Heart right ventricle (tissue), 16 donors: ENCODE results near the gene KCNA10. TPM values are rescaled to one million over a fixed set of nuclear protein-coding genes. Genes with fewer than 3 reads are reported as not detected.

Experiments
- ATAC-seq, 8 donors: fragments of 200-7000 bp; cut with Tn5 transposase; one replicate each; pipeline ENCODE4 v1.9.1; 2020; ENCODE audit warnings: mild to moderate bottlenecking in 8 of 8, moderate library complexity in 8 of 8, moderate number of reproducible peaks in 1 of 8
- DNase-seq, 2 donors: peaks; one replicate each; pipeline ENCODE4 v3.0.0-alpha.2; 2020
- H3K27ac ChIP-seq, 10 donors: fragments of 200-600 bp; sonication (generic) in 2 of 10; one replicate each; pipeline versions ENCODE4 v1.5.0 to v1.8.0; 2020 to 2022; ENCODE audit warnings: mild to moderate bottlenecking in 3 of 10
- H3K27me3 ChIP-seq, 7 donors: fragments of 200-600 bp; one replicate each; pipeline ENCODE4 v1.8.0; 2021 to 2022; ENCODE audit warnings: mild to moderate bottlenecking in 2 of 7
- H3K36me3 ChIP-seq, 9 donors: fragments of 200-600 bp; sonication (generic) in 1 of 9; one replicate each; pipeline versions ENCODE4 v1.5.0 to v1.8.0; 2020 to 2022; ENCODE audit warnings: mild to moderate bottlenecking in 2 of 9
- H3K4me1 ChIP-seq, 9 donors: fragments of 200-600 bp; sonication (generic) in 1 of 9; one replicate each; pipeline versions ENCODE4 v1.5.0 to v1.8.0; 2020 to 2022; ENCODE audit warnings: mild to moderate bottlenecking in 4 of 9
- H3K4me3 ChIP-seq, 10 donors: fragments of 200-600 bp; sonication (generic) in 2 of 10; one replicate each; pipeline versions ENCODE4 v1.5.0 to v1.8.0; 2020 to 2022; ENCODE audit warnings: mild to moderate bottlenecking in 7 of 10, moderate library complexity in 2 of 10
- H3K9me3 ChIP-seq, 11 donors: fragments of 200-600 bp in 10 of 11; sonication (generic) in 2 of 11; one replicate each; pipeline versions ENCODE4 v1.5.0 to v1.8.0; 2013 to 2022; ENCODE audit warnings: mild to moderate bottlenecking in 2 of 11, control low read depth in 1 of 11, moderate library complexity in 1 of 11
- CTCF ChIP-seq, 9 donors: fragments of 200-600 bp; sonication (generic) in 2 of 9; IDR thresholded peaks; one replicate each; pipeline versions ENCODE4 v1.5.0 to v1.8.0; 2021 to 2022; ENCODE audit warnings: antibody characterized with exemption in 9 of 9, mild to moderate bottlenecking in 5 of 9, moderate library complexity in 1 of 9
- WGBS, 2 donors: extraction: QIAGEN DNeasy Blood & Tissue Kit; methylation state at CpG; one replicate each; pipeline ENCODE4 v1.1.7; 2013; ENCODE audit warnings: inconsistent platforms in 1 of 2; 5-methylcytosine and 5-hydroxymethylcytosine counted together
- intact Hi-C, 10 donors: fragments of 100-400 bp; cut with DNase I; formaldehyde crosslinking; loops; one replicate each; pipeline versions ENCODE4 v1.11.1 to v1.14.2; 2022
- polyA plus RNA-seq, 2 donors: library from polyadenylated mRNA; stranded (reverse); fragments of 200-250 nt; gene quantifications; one replicate each; pipeline ENCODE4 v1.2.3, GENCODE V29; 2013
- total RNA-seq, 10 donors: library from RNA; stranded (reverse); fragmentation: NEBNext Ultra II Directional in 3 of 10; extraction: Animal tissue kit (Norgen Biotek cat#: 25700) in 3 of 10; gene quantifications; one replicate each; pipeline versions ENCODE4 v1.2.1 to v1.2.4, GENCODE V29; 2021 to 2023
- donor health status: Arrhythmogenic right ventricular cardiomyopathy.
- donor health status: ischemic (EF 13 %, LVEDD 7.1; RV severe dilation, severe dysfunction).
- donor health status: healthy with polysubstance abuse.
- donor health status: DM: no; HTN: yes; CAD: no.
- donor health status: DM: no; HTN: no; CAD: no.
- donor health status: ischemic (EF 25% LVEDD 6.9; RV normal size, moderate dysfunction).
- donor health status: ischemic (EF 25% LVEDD 5.7; RV mildly dilated, moderate dysfunction).
- donor health status: healthy.
- donor health status: DM: yes; HTN: yes; CAD: no.
- donor health status: Ischemic cardiomyopathy.
- donor health status: ischemic (EF 35%, LVEDD 5.7; RV mildly dilated, moderate dysfunction).
- donor health status: nonischemic (EF 11% LVEDD 7.7; RV severe dilation, severe dysfunction).
- donor health status: DM: yes; HTN: yes; CAD: no.
- donor health status: PGD.
- donor health status: ischemic (EF 29% LVEDD 5.4; RV normal size, mild dysfunction).
- donor health status: nonischemic (EF 23%, LVEDD 6.1; RV moderate dilation, normal function).

The KCNA10 gene
- total and polyA plus RNA-seq, 12 donors, result not detected

- 80 to 85% methylated on average over 7 of the region's 7 CpGs for WGBS, 2 donors
- intact Hi-C loops, result loop anchor here in 5 of 10 donors (10.0 kb wide), 1 partner anchor 288 kb away; no protein-coding TSS in a partner anchor
- DNase-seq (no peak), ATAC-seq (no peak)
- no peaks in the 10 kb centered on the region for H3K9me3 ChIP-seq
- H3K36me3 ChIP-seq, result no peaks in the 10 kb centered on the region
- H3K4me1 ChIP-seq, result no peaks in the 10 kb centered on the region
- no peak overlapping the region for H3K4me3 ChIP-seq
- TF ChIP-seq CTCF (IDR thresholded peaks at IDR 0.05), result no peak
- no peaks in the 10 kb centered on the region for H3K27me3 ChIP-seq
- H3K27ac ChIP-seq, result no peak overlapping the region
Measured at GRCh38 chr1:110492573-110492972, 26.4 kb downstream of the KCNA10 start.

GRCh38 chr1:110490791-110491451 lies 28.1 kb downstream of the KCNA10 start:
- Histone ChIP-seq H3K4me1 (peaks cover 0 to 5% (median 0%) of the 10 kb centered on the region in 9 donors), H3K4me3 (no peak overlapping the region), H3K36me3 (no peaks in the 10 kb centered on the region), H3K27me3 (no peaks in the 10 kb centered on the region), H3K27ac (no peak overlapping the region), H3K9me3 (no peaks in the 10 kb centered on the region)
- WGBS, 2 donors, result 72 to 75% methylated on average over 11 of the region's 11 CpGs
- no peak for TF ChIP-seq CTCF (IDR thresholded peaks at IDR 0.05)
- intact Hi-C loops, result loop anchor here in 5 of 10 donors (10.0 kb wide), 1 partner anchor 286 kb away; no protein-coding TSS in a partner anchor
- no peak for DNase-seq
- ATAC-seq, result peak in 1 of 8 donors; percentile 12

GRCh38 chr1:110489973-110490542 lies 28.9 kb downstream of the KCNA10 start:
- Histone ChIP-seq H3K36me3 (no peaks in the 10 kb centered on the region), H3K9me3 (no peaks in the 10 kb centered on the region), H3K27ac (no peak overlapping the region), H3K27me3 (no peaks in the 10 kb centered on the region), H3K4me3 (no peak overlapping the region), H3K4me1 (peaks cover 0 to 10% (median 0%) of the 10 kb centered on the region in 9 donors)
- peak in 1 of 8 donors; percentile 7 for ATAC-seq
- DNase-seq, result no peak
- intact Hi-C loops, result loop anchor here in 6 of 10 donors (10.0 kb wide), 2 partner anchors 175 to 285 kb away; no protein-coding TSS in a partner anchor
- 81 to 87% methylated on average over 14 of the region's 14 CpGs for WGBS, 2 donors
- no peak for TF ChIP-seq CTCF (IDR thresholded peaks at IDR 0.05)

- DNase-seq (no peak), ATAC-seq (no peak)
- intact Hi-C loops, result loop anchor here in 1 of 10 donors (10.0 kb wide), 1 partner anchor 175 kb away; no protein-coding TSS in a partner anchor
- WGBS, 2 donors, result 93 to 96% methylated on average over 15 of the region's 15 CpGs
- Histone ChIP-seq H3K27me3 (peaks cover 0 to 2% (median 0%) of the 10 kb centered on the region in 7 donors), H3K27ac (no peak overlapping the region), H3K4me1 (peaks cover 0 to 12% (median 0%) of the 10 kb centered on the region in 9 donors), H3K9me3 (no peaks in the 10 kb centered on the region), H3K36me3 (no peaks in the 10 kb centered on the region), H3K4me3 (no peak overlapping the region)
- no peak for TF ChIP-seq CTCF (IDR thresholded peaks at IDR 0.05)
Measured at GRCh38 chr1:110489406-110489805, 29.6 kb downstream of the KCNA10 start.
